ENCODE measurements around the gene TMED8. TPM values are rescaled to one million over a fixed set of nuclear protein-coding genes. Genes with fewer than 3 reads are reported as not detected.
A peak's percentile ranks its signal among the peaks of the same experiment; 100 is the strongest.
"Not testable (repeated sequence)": the region's sequence is repeated elsewhere in the genome, so short reads cannot be mapped to it uniquely, and the experiment has no call there.

Gene TMED8, protein sequence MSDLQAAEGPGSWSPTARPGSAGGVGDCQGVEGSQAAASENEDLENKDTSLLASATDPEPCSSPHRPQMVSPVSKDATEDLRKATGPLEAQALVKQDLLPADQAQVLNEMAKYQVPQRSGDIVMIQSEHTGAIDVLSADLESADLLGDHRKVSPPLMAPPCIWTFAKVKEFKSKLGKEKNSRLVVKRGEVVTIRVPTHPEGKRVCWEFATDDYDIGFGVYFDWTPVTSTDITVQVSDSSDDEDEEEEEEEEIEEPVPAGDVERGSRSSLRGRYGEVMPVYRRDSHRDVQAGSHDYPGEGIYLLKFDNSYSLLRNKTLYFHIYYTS
- 11.2 TPM for polyA plus RNA-seq (2012; ENCODE audit: low read depth, missing spikeins)

DNA sequence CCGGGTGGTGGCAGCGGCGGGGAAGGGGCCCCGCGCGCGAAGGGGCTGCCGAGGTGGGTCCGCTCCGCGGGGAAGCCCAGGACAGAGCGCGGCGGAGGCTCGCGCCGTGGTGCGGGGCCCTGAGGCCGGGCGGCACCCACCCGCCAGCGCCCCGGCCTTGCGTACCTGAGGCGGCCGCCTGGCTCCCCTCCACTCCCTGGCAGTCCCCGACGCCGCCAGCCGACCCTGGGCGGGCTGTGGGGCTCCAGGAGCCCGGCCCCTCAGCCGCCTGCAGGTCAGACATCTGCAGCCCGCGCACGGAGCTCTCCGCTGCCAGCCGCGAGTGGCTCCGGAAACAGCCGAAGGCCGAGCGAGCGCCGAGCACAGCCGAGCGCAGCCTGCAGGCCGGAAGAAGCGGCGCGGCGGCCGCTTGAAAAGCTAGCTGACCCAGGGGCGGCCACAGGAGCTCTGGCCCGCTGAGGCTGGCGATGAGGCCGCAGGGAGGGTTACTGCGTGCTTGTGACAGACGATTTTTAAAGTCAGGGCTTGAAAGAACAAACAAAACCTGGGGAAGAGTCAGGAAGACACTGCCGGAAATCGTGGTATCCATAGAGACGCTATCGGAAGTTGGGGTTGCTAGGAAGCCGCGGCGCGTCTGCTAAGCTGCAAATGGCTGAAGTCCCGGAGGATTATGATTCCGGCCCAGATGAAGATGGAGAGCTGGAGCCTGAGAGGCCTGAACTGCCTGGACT is at the start of gene TMED8, which contains the start of gene SAMD15:
TMED8 (minus strand) TSS at position 324 of the 731 bp plus-strand sequence; CDS start at position 283, 41 bp downstream.
SAMD15 (plus strand) TSS at position 609 of the 731 bp plus-strand sequence; CDS start at position 649, 40 bp downstream.
- peak; percentile 97 for FAIRE-seq
- TF ChIP-seq POLR2A (IDR thresholded peaks at IDR 0.05; ENCODE audit: low read depth, low read length) (0 out of 2 replicates have a peak, but pooled peaks have one; percentile 21), POU2F2 (IDR thresholded peaks at IDR 0.05; ENCODE audit: low read depth, low read length) (no peak), PAX5 (IDR thresholded peaks at IDR 0.05; ENCODE audit: insufficient read depth, low read length, severe bottlenecking) (no peak), POLR2AphosphoS5 (IDR thresholded peaks at IDR 0.05; ENCODE audit: low read depth, low read length) (no peak), TAF1 (IDR thresholded peaks at IDR 0.05; ENCODE audit: low read depth, low read length) (peak; percentile 34; the same call in 1 of the 2 replicates)
- DNase-seq (ENCODE audit: insufficient read length, low spot score) = peak; percentile 84

DNA sequence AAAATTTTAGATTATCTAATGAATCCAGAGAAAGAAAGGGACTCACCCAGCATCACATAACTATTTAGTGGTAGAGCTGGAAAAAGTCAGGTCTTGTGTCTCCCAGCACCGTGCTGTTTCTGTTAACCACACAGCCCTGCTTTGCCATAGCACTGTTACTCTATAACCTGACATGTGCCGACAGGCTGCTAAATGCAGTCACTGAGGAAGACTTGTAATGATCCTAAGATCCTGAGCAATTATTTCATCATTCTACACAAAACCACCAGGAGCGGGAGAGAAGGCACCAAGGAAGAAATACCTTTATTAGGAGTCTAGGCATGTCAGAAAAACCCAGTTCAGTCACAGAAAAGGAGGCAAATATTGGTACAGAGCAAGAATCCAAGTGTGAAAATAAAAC is 49.5 kb upstream of the TMED8 start:
- FAIRE-seq (no peak), DNase-seq (ENCODE audit: insufficient read length, low spot score) (no peak)
- TF ChIP-seq TAF1 (IDR thresholded peaks at IDR 0.05; ENCODE audit: low read depth, low read length) (no peak), PAX5 (IDR thresholded peaks at IDR 0.05; ENCODE audit: insufficient read depth, low read length, severe bottlenecking) (no peak), POU2F2 (IDR thresholded peaks at IDR 0.05; ENCODE audit: low read depth, low read length) (no peak), POLR2AphosphoS5 (IDR thresholded peaks at IDR 0.05; ENCODE audit: low read depth, low read length) (no peak), SPI1 (IDR thresholded peaks at IDR 0.05; ENCODE audit: low read depth, low read length) (no peak), POLR2A (IDR thresholded peaks at IDR 0.05; ENCODE audit: low read depth, low read length) (no peak)

DNA sequence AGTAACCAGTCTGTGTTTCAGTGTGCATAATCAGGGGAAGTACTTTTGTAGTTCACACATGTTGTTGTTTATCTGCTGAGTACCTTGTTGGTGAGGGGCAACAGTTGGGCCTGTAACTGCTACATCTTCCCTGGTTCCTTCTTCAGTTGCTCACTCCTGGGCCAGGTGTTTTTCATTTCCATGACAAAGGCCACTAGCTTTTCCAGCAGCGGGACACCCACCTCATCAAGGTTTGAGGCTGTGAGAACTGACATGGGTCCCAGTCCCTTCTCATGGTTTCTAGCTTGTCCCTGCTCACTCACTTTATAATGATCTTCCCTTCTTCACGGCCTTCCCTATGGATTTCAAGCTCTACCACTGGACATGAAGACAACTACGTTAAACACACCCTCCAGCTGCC is 48.0 kb upstream of the TMED8 start:
- DNase-seq (ENCODE audit: insufficient read length, low spot score) = no peak
- no peak for FAIRE-seq
- TF ChIP-seq POLR2AphosphoS5 (IDR thresholded peaks at IDR 0.05; ENCODE audit: low read depth, low read length) (no peak), POU2F2 (IDR thresholded peaks at IDR 0.05; ENCODE audit: low read depth, low read length) (no peak), PAX5 (IDR thresholded peaks at IDR 0.05; ENCODE audit: insufficient read depth, low read length, severe bottlenecking) (no peak), SPI1 (IDR thresholded peaks at IDR 0.05; ENCODE audit: low read depth, low read length) (no peak), POLR2A (IDR thresholded peaks at IDR 0.05; ENCODE audit: low read depth, low read length) (no peak), TAF1 (IDR thresholded peaks at IDR 0.05; ENCODE audit: low read depth, low read length) (no peak)

DNA sequence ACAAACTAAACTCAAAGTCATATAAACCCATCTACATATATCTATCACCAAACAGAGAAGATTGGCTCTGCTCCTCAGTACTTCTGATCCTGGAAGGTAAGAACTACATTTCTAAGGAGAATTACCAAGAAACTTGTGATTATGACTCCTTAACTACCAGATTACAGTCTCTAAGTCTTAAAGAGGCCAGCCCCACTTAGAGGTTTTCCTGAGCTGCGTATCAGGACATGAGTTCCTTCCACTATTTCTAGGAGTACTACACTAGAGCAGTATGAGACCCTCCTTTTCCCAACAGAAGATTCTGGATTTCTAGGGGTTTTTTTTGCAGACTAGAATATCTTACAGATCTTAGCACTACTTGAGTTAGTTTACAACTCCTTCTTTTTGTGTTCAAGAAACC is 46.5 kb upstream of the TMED8 start, which contains the start of gene NOXRED1:
NOXRED1 (minus strand) TSS at position 101 of the 400 bp plus-strand sequence. CDS start 634 bp downstream, outside the sequence.
- no peak for FAIRE-seq
- no peak for TF ChIP-seq PAX5 (IDR thresholded peaks at IDR 0.05; ENCODE audit: insufficient read depth, low read length, severe bottlenecking)
- no peak for TF ChIP-seq TAF1 (IDR thresholded peaks at IDR 0.05; ENCODE audit: low read depth, low read length)
- TF ChIP-seq POU2F2 (IDR thresholded peaks at IDR 0.05; ENCODE audit: low read depth, low read length) = no peak
- TF ChIP-seq POLR2AphosphoS5 (IDR thresholded peaks at IDR 0.05; ENCODE audit: low read depth, low read length) = no peak
- TF ChIP-seq POLR2A (IDR thresholded peaks at IDR 0.05; ENCODE audit: low read depth, low read length) = no peak
- no peak for TF ChIP-seq SPI1 (IDR thresholded peaks at IDR 0.05; ENCODE audit: low read depth, low read length)
- DNase-seq (ENCODE audit: insufficient read length, low spot score) = no peak

DNA sequence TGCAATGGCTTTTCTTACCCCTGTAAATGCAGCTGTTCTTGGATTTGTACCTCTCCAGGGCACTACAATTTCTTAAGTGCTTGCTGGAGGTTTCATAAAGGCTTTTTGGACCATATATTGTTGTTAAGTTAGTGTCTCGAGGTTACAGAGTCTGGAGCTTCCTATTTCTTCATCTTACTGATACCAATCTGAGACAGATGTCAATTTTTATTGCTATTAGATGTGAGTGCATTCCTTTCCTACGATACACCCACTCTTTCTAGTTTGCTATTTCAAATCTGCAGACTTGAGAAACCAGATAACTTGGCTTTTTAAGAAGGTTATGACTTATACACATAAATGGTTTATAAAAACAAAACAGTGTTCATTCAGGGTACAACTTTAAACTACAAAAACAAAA is 44.3 kb upstream of the TMED8 start:
- DNase-seq (ENCODE audit: insufficient read length, low spot score) = no peak
- no peak for FAIRE-seq
- TF ChIP-seq SPI1 (IDR thresholded peaks at IDR 0.05; ENCODE audit: low read depth, low read length) = no peak
- TF ChIP-seq PAX5 (IDR thresholded peaks at IDR 0.05; ENCODE audit: insufficient read depth, low read length, severe bottlenecking) = no peak
- no peak for TF ChIP-seq POLR2A (IDR thresholded peaks at IDR 0.05; ENCODE audit: low read depth, low read length)
- TF ChIP-seq POLR2AphosphoS5 (IDR thresholded peaks at IDR 0.05; ENCODE audit: low read depth, low read length) = no peak
- no peak for TF ChIP-seq TAF1 (IDR thresholded peaks at IDR 0.05; ENCODE audit: low read depth, low read length)
- TF ChIP-seq POU2F2 (IDR thresholded peaks at IDR 0.05; ENCODE audit: low read depth, low read length) = no peak

DNA sequence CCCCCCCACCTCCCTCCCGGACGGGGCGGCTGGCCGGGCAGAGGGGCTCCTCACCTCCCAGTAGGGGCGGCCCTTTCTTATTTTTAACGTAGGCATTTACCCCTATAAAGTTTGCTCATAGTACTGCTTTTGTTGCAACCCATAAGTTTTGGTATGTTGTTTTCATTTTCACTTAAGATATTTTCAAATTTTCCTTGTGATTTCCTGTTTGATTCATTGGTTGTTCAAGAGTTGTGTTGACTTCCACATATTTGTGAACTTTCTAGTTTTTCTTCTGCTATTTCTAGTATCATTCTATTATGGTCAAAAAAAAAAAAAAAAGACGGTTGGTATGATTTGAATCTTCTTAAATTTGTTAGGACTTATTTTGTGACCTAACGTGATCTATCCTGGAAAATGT is 39.9 kb upstream of the TMED8 start:
- no peak for FAIRE-seq
- no peak for TF ChIP-seq SPI1 (IDR thresholded peaks at IDR 0.05; ENCODE audit: low read depth, low read length)
- no peak for TF ChIP-seq POLR2AphosphoS5 (IDR thresholded peaks at IDR 0.05; ENCODE audit: low read depth, low read length)
- no peak for TF ChIP-seq PAX5 (IDR thresholded peaks at IDR 0.05; ENCODE audit: insufficient read depth, low read length, severe bottlenecking)
- TF ChIP-seq TAF1 (IDR thresholded peaks at IDR 0.05; ENCODE audit: low read depth, low read length) = no peak
- TF ChIP-seq POU2F2 (IDR thresholded peaks at IDR 0.05; ENCODE audit: low read depth, low read length) = no peak
- TF ChIP-seq POLR2A (IDR thresholded peaks at IDR 0.05; ENCODE audit: low read depth, low read length) = no peak
- no peak for DNase-seq (ENCODE audit: insufficient read length, low spot score)

DNA sequence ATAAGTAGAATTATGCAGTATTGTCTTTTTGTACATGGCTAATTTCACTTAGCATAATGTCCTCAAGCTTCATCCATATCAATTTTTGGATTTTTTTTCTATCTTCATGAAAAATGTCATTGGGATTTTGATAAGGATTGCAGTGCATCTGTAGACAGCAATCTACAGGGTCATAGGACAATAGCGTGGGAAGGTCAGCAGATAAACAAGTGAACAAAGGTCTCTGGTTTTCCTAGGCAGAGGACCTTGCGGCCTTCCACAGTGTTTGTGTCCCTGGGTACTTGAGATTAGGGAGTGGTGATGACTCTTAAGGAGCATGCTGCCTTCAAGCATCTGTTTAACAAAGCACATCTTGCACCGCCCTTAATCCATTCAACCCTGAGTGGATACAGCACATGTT is 39.2 kb upstream of the TMED8 start:
- FAIRE-seq; DNase-seq (ENCODE audit: insufficient read length, low spot score): not testable (repeated sequence)

DNA sequence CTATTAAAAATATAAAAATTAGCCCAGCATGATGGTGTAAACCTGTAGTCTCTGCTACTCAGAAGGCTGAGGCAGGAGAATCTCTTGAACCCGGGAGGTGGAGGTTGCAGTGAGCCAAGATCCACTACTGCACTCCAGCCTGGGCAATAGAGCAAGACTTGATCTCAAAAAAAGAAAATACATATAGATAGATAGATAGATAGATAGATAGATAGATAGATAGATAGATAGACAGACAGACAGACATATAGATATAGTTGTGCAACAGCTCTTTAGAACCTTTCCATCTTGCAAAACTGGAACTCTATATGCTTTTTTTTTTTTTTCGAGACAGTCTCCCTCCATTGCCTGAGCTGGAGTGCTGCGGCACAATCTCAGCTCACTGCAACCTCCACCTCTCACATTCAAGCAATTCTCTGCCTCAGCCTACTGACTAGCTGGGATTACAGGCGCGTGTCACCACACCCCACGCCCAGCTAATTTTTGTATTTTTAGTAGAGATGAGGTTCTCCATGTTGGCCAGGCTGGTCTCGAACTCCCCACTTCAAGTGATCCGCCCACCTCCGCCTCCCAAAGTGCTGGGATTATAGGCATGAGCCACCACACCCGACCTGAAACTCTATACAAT is 38.6 kb upstream of the TMED8 start:
- FAIRE-seq; DNase-seq (ENCODE audit: insufficient read length, low spot score): not testable (repeated sequence)

DNA sequence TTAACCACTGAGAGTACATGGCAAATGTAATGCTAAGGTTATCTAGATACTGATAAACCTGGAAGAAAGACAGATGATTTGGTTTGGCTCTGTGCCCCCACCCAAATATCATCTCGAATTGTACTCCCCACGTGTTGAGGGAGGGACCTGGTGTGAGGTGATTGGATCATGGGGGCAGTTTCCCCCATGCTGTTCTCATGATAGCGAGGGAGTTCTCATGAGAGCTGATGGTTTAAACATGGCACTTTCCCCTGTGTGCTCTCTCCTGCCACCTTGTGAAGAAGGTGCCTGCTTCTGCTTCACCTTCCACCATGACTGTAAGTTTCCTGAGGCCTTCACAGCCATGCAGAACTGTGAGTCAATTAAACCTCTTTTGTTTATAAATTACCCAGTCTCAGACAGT is 32.2 kb upstream of the TMED8 start:
- FAIRE-seq (no peak), DNase-seq (ENCODE audit: insufficient read length, low spot score) (no peak)
- TF ChIP-seq POLR2AphosphoS5 (IDR thresholded peaks at IDR 0.05; ENCODE audit: low read depth, low read length) = no peak
- no peak for TF ChIP-seq SPI1 (IDR thresholded peaks at IDR 0.05; ENCODE audit: low read depth, low read length)
- no peak for TF ChIP-seq POLR2A (IDR thresholded peaks at IDR 0.05; ENCODE audit: low read depth, low read length)
- no peak for TF ChIP-seq TAF1 (IDR thresholded peaks at IDR 0.05; ENCODE audit: low read depth, low read length)
- no peak for TF ChIP-seq PAX5 (IDR thresholded peaks at IDR 0.05; ENCODE audit: insufficient read depth, low read length, severe bottlenecking)
- TF ChIP-seq POU2F2 (IDR thresholded peaks at IDR 0.05; ENCODE audit: low read depth, low read length) = no peak
